Measurements from ENCODE around the gene TMEM52. TPM values are rescaled to one million over a fixed set of nuclear protein-coding genes. Genes with fewer than 3 reads are reported as not detected.

The TMEM52 gene
- total RNA-seq, 3 donors from 2014 or later (not counting 1 experiment from before 2014, with no cell fraction given) = 0.41 TPM; not detected in 2

- DNase-seq (no peak), ATAC-seq (no peak)
- Histone ChIP-seq H3K4me3 (ENCODE audit: low read length) (no peak overlapping the region), H3K27ac (ENCODE audit: low read length) (no peak overlapping the region), H3K27me3 (ENCODE audit: control insufficient read depth, insufficient read depth, low read length) (no peaks in the 10 kb centered on the region), H3K36me3 (ENCODE audit: control insufficient read depth, insufficient read depth, low read length) (no peaks in the 10 kb centered on the region), H3K4me1 (ENCODE audit: control insufficient read depth, insufficient read depth, low read length) (peaks cover 6% of the 10 kb centered on the region), H3K9me3 (ENCODE audit: control insufficient read depth, insufficient read depth, low read length) (peaks cover 8% of the 10 kb centered on the region)
- peaks cover 0 to 2% of the 10 kb centered on the region in 2 donors for H3K9me3 Mint-ChIP-seq
- H3K27me3 Mint-ChIP-seq (ENCODE audit: low read depth in 2 of 2) = peaks cover 16 to 20% of the 10 kb centered on the region in 2 donors
- WGBS (ENCODE audit: insufficient coverage) = 71% methylated on average over 29 of the region's 29 CpGs
- intact Hi-C loops (cut with micrococcal nuclease) = no loop called here
- H3K4me3 Mint-ChIP-seq = no peak overlapping the region
- no peaks in the 10 kb centered on the region for H3K36me3 Mint-ChIP-seq
- H3K4me1 Mint-ChIP-seq = peaks cover 0 to 6% of the 10 kb centered on the region in 2 donors
- TF ChIP-seq CTCF (IDR thresholded peaks at IDR 0.05) = no peak
- no peak overlapping the region for H3K27ac Mint-ChIP-seq
These were observed 39.0 kb upstream of the TMEM52 start for GRCh38 chr1:1958071-1958541.

- intact Hi-C loops (cut with micrococcal nuclease) = no loop called here
- no peak overlapping the region for H3K27ac ChIP-seq (ENCODE audit: low read length)
- no peak for ATAC-seq
- H3K27me3 ChIP-seq (ENCODE audit: control insufficient read depth, insufficient read depth, low read length) = no peaks in the 10 kb centered on the region
- peaks cover 8% of the 10 kb centered on the region for H3K9me3 ChIP-seq (ENCODE audit: control insufficient read depth, insufficient read depth, low read length)
- Mint-ChIP-seq H3K27me3 (ENCODE audit: low read depth in 2 of 2) (peaks cover 16 to 20% of the 10 kb centered on the region in 2 donors), H3K27ac (no peak overlapping the region), H3K4me3 (no peak overlapping the region), H3K4me1 (peaks cover 0 to 6% of the 10 kb centered on the region in 2 donors), H3K36me3 (no peaks in the 10 kb centered on the region), H3K9me3 (peaks cover 0 to 2% of the 10 kb centered on the region in 2 donors)
- no peak overlapping the region for H3K4me3 ChIP-seq (ENCODE audit: low read length)
- peaks cover 6% of the 10 kb centered on the region for H3K4me1 ChIP-seq (ENCODE audit: control insufficient read depth, insufficient read depth, low read length)
- H3K36me3 ChIP-seq (ENCODE audit: control insufficient read depth, insufficient read depth, low read length) = no peaks in the 10 kb centered on the region
- DNase-seq = no peak
- no peak for TF ChIP-seq CTCF (IDR thresholded peaks at IDR 0.05)
- WGBS (ENCODE audit: insufficient coverage) = 88% methylated on average over 22 of the region's 22 CpGs
These were observed 38.5 kb upstream of the TMEM52 start for GRCh38 chr1:1957533-1957961.

DNA sequence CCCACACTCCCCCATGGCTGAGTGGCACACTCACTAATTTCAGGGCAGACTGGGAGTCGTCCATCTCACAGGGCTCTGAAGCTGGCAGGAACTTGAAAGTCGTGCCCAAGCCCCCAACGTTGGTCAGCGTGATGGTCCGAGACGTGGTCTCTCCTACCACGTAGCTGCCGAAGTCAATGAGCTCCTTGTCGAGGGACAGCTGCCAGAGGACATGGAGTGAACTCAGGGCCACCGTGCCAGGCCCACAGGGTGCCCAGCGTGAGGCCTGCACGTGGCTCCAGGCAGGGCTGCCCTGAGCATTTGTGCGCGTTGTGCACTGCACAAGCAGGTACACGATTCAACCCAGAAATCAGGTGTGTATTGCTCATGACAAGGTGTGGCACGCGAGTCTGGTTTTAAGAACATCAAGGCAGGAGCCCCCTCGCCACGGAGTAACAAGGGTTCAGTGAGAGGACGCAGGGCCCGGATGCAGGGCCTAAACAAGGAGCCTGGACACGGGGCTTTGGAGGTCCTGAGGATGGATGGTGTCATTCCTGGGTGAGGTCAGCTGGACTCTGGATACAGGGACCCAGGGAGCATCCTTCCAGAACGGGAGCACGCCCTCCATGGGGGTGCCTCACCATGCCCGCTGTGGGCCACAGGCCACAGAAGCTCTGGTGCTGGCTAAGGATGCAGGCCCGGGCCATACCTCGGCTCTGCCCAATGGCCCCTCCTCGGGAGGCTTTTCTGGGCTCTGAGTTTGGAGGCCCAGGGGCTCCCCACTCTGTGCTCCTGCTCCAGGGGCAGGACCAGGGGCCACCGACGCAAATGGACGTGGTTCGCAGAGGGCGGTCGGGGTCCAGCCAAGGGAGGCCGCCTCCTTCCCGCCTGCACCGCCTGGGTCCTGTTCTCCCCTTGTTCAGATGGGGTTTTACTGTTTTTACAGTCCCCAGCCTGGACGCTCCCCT, 37.8 kb upstream of the TMEM52 start:
- H3K4me3 Mint-ChIP-seq = no peak overlapping the region

More for the DNA sequence above, 37.8 kb upstream of the TMEM52 start:
- peaks cover 0 to 2% of the 10 kb centered on the region in 2 donors for H3K9me3 Mint-ChIP-seq
- H3K36me3 Mint-ChIP-seq = no peaks in the 10 kb centered on the region
- no peaks in the 10 kb centered on the region for H3K27me3 ChIP-seq (ENCODE audit: control insufficient read depth, insufficient read depth, low read length)
- no peak overlapping the region for H3K27ac ChIP-seq (ENCODE audit: low read length)
- H3K36me3 ChIP-seq (ENCODE audit: control insufficient read depth, insufficient read depth, low read length) = no peaks in the 10 kb centered on the region
- H3K4me1 Mint-ChIP-seq = peaks cover 0 to 6% of the 10 kb centered on the region in 2 donors
- no peak overlapping the region for H3K4me3 ChIP-seq (ENCODE audit: low read length)
- H3K4me1 ChIP-seq (ENCODE audit: control insufficient read depth, insufficient read depth, low read length) = peaks cover 6% of the 10 kb centered on the region
- no peak for ATAC-seq
- H3K27me3 Mint-ChIP-seq (ENCODE audit: low read depth in 2 of 2) = peaks cover 15 to 18% of the 10 kb centered on the region in 2 donors
- DNase-seq = no peak
- H3K27ac Mint-ChIP-seq = no peak overlapping the region
- intact Hi-C loops (cut with micrococcal nuclease) = no loop called here
- WGBS (ENCODE audit: insufficient coverage) = 89% methylated on average over 38 of the region's 38 CpGs
- no peak for TF ChIP-seq CTCF (IDR thresholded peaks at IDR 0.05)
- peaks cover 8% of the 10 kb centered on the region for H3K9me3 ChIP-seq (ENCODE audit: control insufficient read depth, insufficient read depth, low read length)

All from natural killer cell (primary cell).